Astrocyte of the spinal cord (primary cell): ENCODE measurements around the gene PAEP.

Source experiments
- DNase-seq: peaks from one replicate; pipeline ENCODE4 v3.0.0; 2011; ENCODE audit warnings: low read depth, low spot score
- H3K4me3 ChIP-seq: 2 replicates; pipeline ENCODE4 v1.5.1; 2011; ENCODE audit warnings: low read depth, mild to moderate bottlenecking, low read length, moderate library complexity
- CTCF ChIP-seq: IDR thresholded peaks from 2 replicates; pipeline ENCODE4 v1.5.1; 2012; ENCODE audit warnings: low read depth, mild to moderate bottlenecking, low read length, inconsistent platforms
- in situ Hi-C: cut with HindIII; loops from 2 replicates; pipeline ENCODE4 v1.10.0; 2017; ENCODE audit warnings: low sequenced_read_pairs

PAEP gene

GRCh38 chr9:135589596-135590485 is 28.3 kb downstream of the PAEP start:
- no peak for DNase-seq
- no peak overlapping the region for H3K4me3 ChIP-seq
- TF ChIP-seq CTCF, result no peak
- in situ Hi-C loops, result no loop called here

GRCh38 chr9:135590486-135591079 is 29.0 kb downstream of the PAEP start:
- in situ Hi-C loops, result no loop called here
- no peak overlapping the region for H3K4me3 ChIP-seq
- no peak for DNase-seq
- no peak for TF ChIP-seq CTCF

- TF ChIP-seq CTCF, result no peak
- in situ Hi-C loops, result no loop called here
- DNase-seq, result no peak
- H3K4me3 ChIP-seq, result no peak overlapping the region
Observed at GRCh38 chr9:135591506-135592330, 30.2 kb downstream of the PAEP start.

GRCh38 chr9:135592331-135592590 is 30.7 kb downstream of the PAEP start:
- DNase-seq, result no peak
- in situ Hi-C loops, result no loop called here
- H3K4me3 ChIP-seq, result no peak overlapping the region
- no peak for TF ChIP-seq CTCF

GRCh38 chr9:135592625-135593024 is 31.1 kb downstream of the PAEP start:
- in situ Hi-C loops, result no loop called here
- H3K4me3 ChIP-seq, result no peak overlapping the region
- no peak for DNase-seq
- no peak for TF ChIP-seq CTCF

- no peak overlapping the region for H3K4me3 ChIP-seq
- in situ Hi-C loops, result no loop called here
- no peak for TF ChIP-seq CTCF
- DNase-seq, result no peak
Observed at GRCh38 chr9:135596211-135596610, 34.7 kb downstream of the PAEP start.
